Panc1 (cell line): ENCODE results near the gene SC5D. TPM values are rescaled to one million over a fixed set of nuclear protein-coding genes. Genes with fewer than 3 reads are reported as not detected.

Experiments
- ATAC-seq: fragments of 200-7000 bp; cut with Tn5 transposase; 2 replicates; pipeline ENCODE4 v1.9.1; 2020; ENCODE audit warnings: mild to moderate bottlenecking, moderate library complexity
- BruUV-seq: library from RNA; stranded (reverse); fragments of 400-500 nt; replicated peaks from 2 replicates; lab custom pipeline; 2021; lab: Mats Ljungman, UMichigan
- CTCF ChIA-PET: fragments of 300-600 bp; sonication (Branson Sonifier 250); formaldehyde crosslinking; loops from one replicate; lab custom pipeline; 2022; ENCODE audit warnings: antibody characterized with exemption; lab: Charles Lee
- POLR2A ChIA-PET: fragments of 300-600 bp; sonication (Branson Sonifier 250); formaldehyde crosslinking; loops from one replicate; lab custom pipeline; 2022; ENCODE audit warnings: antibody characterized with exemption; lab: Charles Lee
- DNase-seq: peaks from one replicate; pipeline ENCODE4 v3.0.0-alpha.2; 2010; ENCODE audit warnings: low read depth, low spot score
- H3K27ac ChIP-seq: 2 replicates; pipeline ENCODE4 v1.5.1; 2011; ENCODE audit warnings: mild to moderate bottlenecking, low read length, inconsistent platforms
- H3K27me3 ChIP-seq: fragments of 200-500 bp; sonication (Bioruptor generic); 2 replicates; pipeline ENCODE4 v1.6.0; 2014; ENCODE audit warnings: low read length, inconsistent platforms; ENCODE audit not compliant: control insufficient read depth, insufficient read depth
- H3K36me3 ChIP-seq: fragments of 200-500 bp; sonication (Bioruptor generic); 2 replicates; pipeline ENCODE4 v1.5.1; 2014; ENCODE audit warnings: inconsistent platforms, mild to moderate bottlenecking, low read length, moderate library complexity; ENCODE audit not compliant: control insufficient read depth, insufficient read depth
- H3K4me1 ChIP-seq: 2 replicates; pipeline ENCODE4 v1.5.1; 2011; ENCODE audit warnings: inconsistent platforms, mild to moderate bottlenecking, low read length, moderate library complexity; ENCODE audit not compliant: control insufficient read depth, insufficient read depth
- H3K4me3 ChIP-seq, 2 experiments: 2 replicates each; pipeline ENCODE4 v1.5.1; 2011 to 2012; ENCODE audit warnings: low read depth in 2 of 2, low read length in 2 of 2, mild to moderate bottlenecking in 2 of 2, inconsistent platforms in 1 of 2, moderate library complexity in 1 of 2
- H3K9me3 ChIP-seq: fragments of 200-500 bp; sonication (Bioruptor generic); 2 replicates; pipeline ENCODE4 v1.5.1; 2014; ENCODE audit warnings: low read depth, mild to moderate bottlenecking, inconsistent platforms, low read length, moderate library complexity; ENCODE audit not compliant: control insufficient read depth, insufficient read depth
- POLR2AphosphoS5 ChIP-seq: IDR thresholded peaks from 2 replicates; pipeline ENCODE4 v1.6.1; 2012; ENCODE audit warnings: mild to moderate bottlenecking, low read depth, low read length, moderate library complexity
- SIN3A ChIP-seq: IDR thresholded peaks from 2 replicates; pipeline ENCODE4 v1.6.1; 2012; ENCODE audit warnings: low read depth, mild to moderate bottlenecking, low read length, moderate library complexity, borderline replicate concordance; ENCODE audit not compliant: insufficient read depth
- TCF7L2 ChIP-seq: IDR thresholded peaks from 2 replicates; pipeline ENCODE4 v1.6.1; 2011; ENCODE audit warnings: mild to moderate bottlenecking, low read depth, low read length, inconsistent platforms
- in situ Hi-C: cut with HindIII; loops from 2 replicates; pipeline ENCODE4 v1.10.0; 2016; ENCODE audit warnings: low sequenced_read_pairs, low pct_unique_long_range_greater_than_20kb
- intact Hi-C: fragments of 100-400 bp; cut with micrococcal nuclease; formaldehyde crosslinking; loops from one replicate; pipeline ENCODE4 v1.10.0; 2022; ENCODE audit not compliant: unreplicated experiment
- total RNA-seq: library from RNA; stranded (reverse); gene quantifications from one replicate; pipeline ENCODE4 v1.2.1, GENCODE V29; 2021; ENCODE audit not compliant: unreplicated experiment
- TF ChIP-seq, protein P1 (sequence below): fragments of 450-650 bp; IDR thresholded peaks from 2 replicates; pipeline ENCODE4 v1.5.1; 2017; ENCODE audit warnings: mild to moderate bottlenecking
- TF ChIP-seq, protein P2 (sequence below), 2 experiments: IDR thresholded peaks; 2 replicates each; pipeline ENCODE4 v1.6.1; 2011 to 2012; ENCODE audit warnings: low read depth in 2 of 2, control low read depth in 1 of 2, low read length in 1 of 2, mild to moderate bottlenecking in 1 of 2, moderate library complexity in 1 of 2; ENCODE audit not compliant: insufficient read depth in 1 of 2

Gene SC5D
- total RNA-seq, 1 experiment from 2014 or later, result 54.3 TPM

DNA sequence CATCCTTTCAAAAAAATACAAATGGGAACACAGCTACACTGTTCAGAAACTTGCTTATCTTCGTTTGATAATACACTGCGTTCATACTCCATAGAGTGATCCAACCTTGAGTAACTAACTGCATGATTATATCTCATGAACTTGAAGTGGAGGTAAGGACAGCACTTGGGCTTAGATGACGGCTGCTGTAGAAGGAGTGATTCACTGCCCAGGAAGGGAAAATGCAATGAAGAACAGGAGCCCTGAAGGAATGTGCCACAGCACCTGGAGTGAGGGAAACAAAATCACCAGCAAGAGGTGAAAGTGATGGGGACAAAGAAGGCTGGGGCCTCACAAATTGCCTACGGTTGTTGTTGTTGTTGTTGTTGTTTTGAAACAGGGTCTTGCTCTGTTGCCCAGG lies 44.1 kb upstream of the SC5D start:
- no peak overlapping the region for H3K4me3 ChIP-seq
- CTCF ChIA-PET, result no interaction called here
- H3K4me1 ChIP-seq, result no peaks in the 10 kb centered on the region
- in situ Hi-C loops, result no loop called here
- intact Hi-C loops, result no loop called here
- no peak for DNase-seq
- TF ChIP-seq TCF7L2 (no peak), POLR2AphosphoS5 (no peak), SIN3A (no peak)
- TF ChIP-seq, protein P1, sequence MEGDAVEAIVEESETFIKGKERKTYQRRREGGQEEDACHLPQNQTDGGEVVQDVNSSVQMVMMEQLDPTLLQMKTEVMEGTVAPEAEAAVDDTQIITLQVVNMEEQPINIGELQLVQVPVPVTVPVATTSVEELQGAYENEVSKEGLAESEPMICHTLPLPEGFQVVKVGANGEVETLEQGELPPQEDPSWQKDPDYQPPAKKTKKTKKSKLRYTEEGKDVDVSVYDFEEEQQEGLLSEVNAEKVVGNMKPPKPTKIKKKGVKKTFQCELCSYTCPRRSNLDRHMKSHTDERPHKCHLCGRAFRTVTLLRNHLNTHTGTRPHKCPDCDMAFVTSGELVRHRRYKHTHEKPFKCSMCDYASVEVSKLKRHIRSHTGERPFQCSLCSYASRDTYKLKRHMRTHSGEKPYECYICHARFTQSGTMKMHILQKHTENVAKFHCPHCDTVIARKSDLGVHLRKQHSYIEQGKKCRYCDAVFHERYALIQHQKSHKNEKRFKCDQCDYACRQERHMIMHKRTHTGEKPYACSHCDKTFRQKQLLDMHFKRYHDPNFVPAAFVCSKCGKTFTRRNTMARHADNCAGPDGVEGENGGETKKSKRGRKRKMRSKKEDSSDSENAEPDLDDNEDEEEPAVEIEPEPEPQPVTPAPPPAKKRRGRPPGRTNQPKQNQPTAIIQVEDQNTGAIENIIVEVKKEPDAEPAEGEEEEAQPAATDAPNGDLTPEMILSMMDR, result no peak
- POLR2A ChIA-PET, result no interaction called here
- no peak overlapping the region for H3K27ac ChIP-seq
- no peaks in the 10 kb centered on the region for H3K9me3 ChIP-seq
- peak; percentile 31; the same call in 1 of the 2 replicates for ATAC-seq
- no peaks in the 10 kb centered on the region; the same call in 1 of the 2 replicates for H3K27me3 ChIP-seq
- no peaks in the 10 kb centered on the region for H3K36me3 ChIP-seq
- BruUV-seq, result no TSS peak

- ChIA-PET POLR2A (no interaction called here), CTCF (no interaction called here)
- intact Hi-C loops (loop anchor here (1.0 kb wide), 1 partner anchor 342 kb away; no protein-coding TSS in a partner anchor), in situ Hi-C loops (no loop called here)
- no peaks in the 10 kb centered on the region for H3K9me3 ChIP-seq
- DNase-seq (peak; percentile 17), ATAC-seq (peak; percentile 71; the same call in 1 of the 2 replicates)
- H3K27me3 ChIP-seq, result no peaks in the 10 kb centered on the region
- no peak overlapping the region for H3K27ac ChIP-seq
- TF ChIP-seq, protein P1, result peak; percentile 85
- TF ChIP-seq, protein P2, sequence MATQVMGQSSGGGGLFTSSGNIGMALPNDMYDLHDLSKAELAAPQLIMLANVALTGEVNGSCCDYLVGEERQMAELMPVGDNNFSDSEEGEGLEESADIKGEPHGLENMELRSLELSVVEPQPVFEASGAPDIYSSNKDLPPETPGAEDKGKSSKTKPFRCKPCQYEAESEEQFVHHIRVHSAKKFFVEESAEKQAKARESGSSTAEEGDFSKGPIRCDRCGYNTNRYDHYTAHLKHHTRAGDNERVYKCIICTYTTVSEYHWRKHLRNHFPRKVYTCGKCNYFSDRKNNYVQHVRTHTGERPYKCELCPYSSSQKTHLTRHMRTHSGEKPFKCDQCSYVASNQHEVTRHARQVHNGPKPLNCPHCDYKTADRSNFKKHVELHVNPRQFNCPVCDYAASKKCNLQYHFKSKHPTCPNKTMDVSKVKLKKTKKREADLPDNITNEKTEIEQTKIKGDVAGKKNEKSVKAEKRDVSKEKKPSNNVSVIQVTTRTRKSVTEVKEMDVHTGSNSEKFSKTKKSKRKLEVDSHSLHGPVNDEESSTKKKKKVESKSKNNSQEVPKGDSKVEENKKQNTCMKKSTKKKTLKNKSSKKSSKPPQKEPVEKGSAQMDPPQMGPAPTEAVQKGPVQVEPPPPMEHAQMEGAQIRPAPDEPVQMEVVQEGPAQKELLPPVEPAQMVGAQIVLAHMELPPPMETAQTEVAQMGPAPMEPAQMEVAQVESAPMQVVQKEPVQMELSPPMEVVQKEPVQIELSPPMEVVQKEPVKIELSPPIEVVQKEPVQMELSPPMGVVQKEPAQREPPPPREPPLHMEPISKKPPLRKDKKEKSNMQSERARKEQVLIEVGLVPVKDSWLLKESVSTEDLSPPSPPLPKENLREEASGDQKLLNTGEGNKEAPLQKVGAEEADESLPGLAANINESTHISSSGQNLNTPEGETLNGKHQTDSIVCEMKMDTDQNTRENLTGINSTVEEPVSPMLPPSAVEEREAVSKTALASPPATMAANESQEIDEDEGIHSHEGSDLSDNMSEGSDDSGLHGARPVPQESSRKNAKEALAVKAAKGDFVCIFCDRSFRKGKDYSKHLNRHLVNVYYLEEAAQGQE (IDR thresholded peaks at IDR 0.05; ENCODE audit: insufficient read depth in 1 of 2, low read depth in 2 of 2, low read length in 1 of 2), result no peak
- no peaks in the 10 kb centered on the region for H3K36me3 ChIP-seq
- BruUV-seq, result no TSS peak
- no peaks in the 10 kb centered on the region for H3K4me1 ChIP-seq
- no peak overlapping the region for H3K4me3 ChIP-seq
Observed at GRCh38 chr11:121249039-121249663, 43.4 kb upstream of the SC5D start.
